ENCODE results near the gene BIN2.

DNA sequence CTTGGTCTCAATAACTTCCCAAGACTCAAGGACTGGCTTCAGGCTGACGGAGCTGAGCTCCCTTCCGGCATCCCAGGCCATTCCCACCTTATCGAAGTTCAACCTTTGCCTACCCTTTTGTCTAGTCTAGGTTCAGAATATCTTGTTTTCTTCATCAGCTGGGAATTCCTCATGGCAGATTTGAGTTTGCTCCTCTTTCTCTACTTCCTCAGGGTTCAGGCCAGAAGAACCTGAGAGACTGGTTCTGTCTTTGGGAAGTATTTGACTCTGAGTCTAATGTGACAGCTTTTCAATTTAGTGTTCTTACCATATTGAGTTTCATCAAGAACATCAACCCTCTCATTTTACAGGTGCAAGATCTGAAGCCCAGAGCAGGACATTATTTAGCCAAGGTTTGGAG is 2.1 kb downstream of the BIN2 start:
- TF ChIP-seq EZH2 (IDR thresholded peaks at IDR 0.05; ENCODE audit: low read depth) = no peak
- TF ChIP-seq, protein P1, sequence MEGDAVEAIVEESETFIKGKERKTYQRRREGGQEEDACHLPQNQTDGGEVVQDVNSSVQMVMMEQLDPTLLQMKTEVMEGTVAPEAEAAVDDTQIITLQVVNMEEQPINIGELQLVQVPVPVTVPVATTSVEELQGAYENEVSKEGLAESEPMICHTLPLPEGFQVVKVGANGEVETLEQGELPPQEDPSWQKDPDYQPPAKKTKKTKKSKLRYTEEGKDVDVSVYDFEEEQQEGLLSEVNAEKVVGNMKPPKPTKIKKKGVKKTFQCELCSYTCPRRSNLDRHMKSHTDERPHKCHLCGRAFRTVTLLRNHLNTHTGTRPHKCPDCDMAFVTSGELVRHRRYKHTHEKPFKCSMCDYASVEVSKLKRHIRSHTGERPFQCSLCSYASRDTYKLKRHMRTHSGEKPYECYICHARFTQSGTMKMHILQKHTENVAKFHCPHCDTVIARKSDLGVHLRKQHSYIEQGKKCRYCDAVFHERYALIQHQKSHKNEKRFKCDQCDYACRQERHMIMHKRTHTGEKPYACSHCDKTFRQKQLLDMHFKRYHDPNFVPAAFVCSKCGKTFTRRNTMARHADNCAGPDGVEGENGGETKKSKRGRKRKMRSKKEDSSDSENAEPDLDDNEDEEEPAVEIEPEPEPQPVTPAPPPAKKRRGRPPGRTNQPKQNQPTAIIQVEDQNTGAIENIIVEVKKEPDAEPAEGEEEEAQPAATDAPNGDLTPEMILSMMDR (conservative IDR thresholded peaks at IDR 0.05) = no peak

Measured in PC-9 (cell line).